SU-DHL-6 (cell line): ENCODE data around the gene SYT9.

ENCODE experiments used
- H2AFZ ChIP-seq: fragments of 200-600 bp; sonication (generic); 2 replicates; pipeline ENCODE4 v1.6.1; 2014; ENCODE audit warnings: low read depth, mild to moderate bottlenecking, moderate library complexity, mixed read lengths, antibody characterized with exemption, low read length; ENCODE audit not compliant: severe bottlenecking
- H3F3A ChIP-seq: fragments of 200-600 bp; shearing (Covaris generic); 2 replicates; pipeline ENCODE4 v1.6.0; 2016; ENCODE audit warnings: antibody characterized with exemption, mild to moderate bottlenecking; ENCODE audit not compliant: insufficient read depth
- H3K27ac ChIP-seq: fragments of 200-600 bp; sonication (generic); 2 replicates; pipeline ENCODE4 v1.5.1; 2016; ENCODE audit warnings: low read depth, mild to moderate bottlenecking, low read length, moderate library complexity, mixed read lengths
- H3K27me3 ChIP-seq: fragments of 200-600 bp; sonication (generic), shearing (Covaris generic); 2 replicates; pipeline ENCODE4 v1.6.0; 2014; ENCODE audit warnings: mild to moderate bottlenecking, low read length
- H3K36me3 ChIP-seq: fragments of 200-600 bp; sonication (generic); 2 replicates; pipeline ENCODE4 v1.6.1; 2014; ENCODE audit warnings: mild to moderate bottlenecking, low read length, mixed read lengths
- H3K4me2 ChIP-seq: fragments of 300-600, 200-600 bp; shearing (Covaris generic), sonication (generic); 2 replicates; pipeline ENCODE4 v1.6.0; 2014; ENCODE audit warnings: low read length, low read depth, mild to moderate bottlenecking; ENCODE audit not compliant: poor library complexity, severe bottlenecking
- H3K4me3 ChIP-seq: fragments of 200-600 bp; sonication (generic); 2 replicates; pipeline ENCODE4 v1.5.1; 2014; ENCODE audit warnings: antibody characterized with exemption, low read length, mild to moderate bottlenecking, mixed read lengths; ENCODE audit not compliant: insufficient read depth, poor library complexity, severe bottlenecking
- H3K79me2 ChIP-seq: fragments of 200-600 bp; sonication (generic); 2 replicates; pipeline ENCODE4 v1.6.1; 2014; ENCODE audit warnings: mild to moderate bottlenecking, low read length, moderate library complexity; ENCODE audit not compliant: insufficient read depth
- H3K9ac ChIP-seq: fragments of 200-600 bp; sonication (generic); 2 replicates; pipeline ENCODE4 v1.7.0; 2014; ENCODE audit warnings: mild to moderate bottlenecking, low read length
- H3K9me2 ChIP-seq: fragments of 200-600 bp; sonication (generic); replicated peaks from 2 replicates; pipeline ENCODE4 v1.6.1; 2014; ENCODE audit warnings: low read length; ENCODE audit not compliant: insufficient read depth
- H3K9me3 ChIP-seq: fragments of 200-600 bp; sonication (generic); 2 replicates; pipeline ENCODE4 v1.6.1; 2014; ENCODE audit warnings: low read length, mixed read lengths; ENCODE audit not compliant: insufficient read depth
- H4K20me1 ChIP-seq: fragments of 200-600 bp; sonication (generic); 2 replicates; pipeline ENCODE4 v1.6.1; 2014; ENCODE audit warnings: low read depth, mild to moderate bottlenecking, antibody characterized with exemption, low read length, moderate library complexity, mixed read lengths
- EZH2phosphoT487 ChIP-seq: fragments of 200-600 bp; sonication (generic), shearing (Covaris generic); conservative IDR thresholded peaks from 2 replicates; pipeline ENCODE4 v1.6.1; 2018; ENCODE audit warnings: mild to moderate bottlenecking, antibody characterized with exemption, low read length, moderate library complexity, mixed read lengths
- TF ChIP-seq, protein P1 (sequence below): fragments of 200-600 bp; sonication (generic); IDR thresholded peaks from one replicate; pipeline ENCODE4 v1.5.1; 2017; ENCODE audit warnings: antibody characterized with exemption, mild to moderate bottlenecking, low read length, moderate library complexity; ENCODE audit not compliant: insufficient read depth, poor library complexity, severe bottlenecking

Gene SYT9

DNA sequence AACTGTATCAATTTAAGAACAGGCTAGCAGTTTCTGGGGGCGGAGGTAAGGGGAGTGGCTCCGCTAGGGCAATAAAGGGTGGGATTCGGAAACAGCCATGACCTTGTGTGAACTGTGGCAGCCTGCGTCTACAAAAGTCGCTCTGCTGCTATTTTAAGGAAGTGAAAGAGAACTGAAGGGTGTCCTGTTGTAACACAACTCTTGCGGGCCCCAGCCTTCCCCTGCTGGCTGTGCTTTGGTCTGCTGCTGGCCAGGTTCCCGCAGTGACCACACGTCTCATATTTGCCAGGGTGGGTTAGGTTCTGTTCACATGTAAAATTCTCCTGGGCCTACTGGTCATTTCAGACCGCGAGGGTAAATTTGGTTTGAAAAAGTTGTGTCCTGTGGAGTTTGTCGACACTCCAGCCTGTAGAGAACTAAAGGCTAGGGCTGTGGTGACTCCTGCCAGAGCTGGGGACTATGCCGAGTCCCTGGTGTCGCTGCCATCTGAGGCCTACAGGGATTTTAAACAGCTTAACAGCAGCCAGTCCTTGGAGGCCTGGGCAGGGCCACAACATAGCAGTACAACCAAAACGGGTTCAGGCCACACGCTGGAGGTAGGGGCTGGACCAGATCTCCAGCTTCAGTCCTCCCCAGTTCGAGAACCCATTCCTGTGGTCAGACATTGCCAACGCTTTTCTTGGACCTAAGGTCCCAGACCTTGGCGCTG lies 261.0 kb downstream of the SYT9 start:
- no peaks in the 10 kb centered on the region for H3K9me2 ChIP-seq
- H3K79me2 ChIP-seq: no peaks in the 10 kb centered on the region
- no peaks in the 10 kb centered on the region for H3K36me3 ChIP-seq
- peaks cover 11% of the 10 kb centered on the region for H3F3A ChIP-seq
- peak overlapping the region; percentile 82 for H2AFZ ChIP-seq
- peak overlapping the region; percentile 79 for H3K27ac ChIP-seq
- no peaks in the 10 kb centered on the region for H4K20me1 ChIP-seq
- no peak for TF ChIP-seq EZH2phosphoT487
- TF ChIP-seq, protein P1, sequence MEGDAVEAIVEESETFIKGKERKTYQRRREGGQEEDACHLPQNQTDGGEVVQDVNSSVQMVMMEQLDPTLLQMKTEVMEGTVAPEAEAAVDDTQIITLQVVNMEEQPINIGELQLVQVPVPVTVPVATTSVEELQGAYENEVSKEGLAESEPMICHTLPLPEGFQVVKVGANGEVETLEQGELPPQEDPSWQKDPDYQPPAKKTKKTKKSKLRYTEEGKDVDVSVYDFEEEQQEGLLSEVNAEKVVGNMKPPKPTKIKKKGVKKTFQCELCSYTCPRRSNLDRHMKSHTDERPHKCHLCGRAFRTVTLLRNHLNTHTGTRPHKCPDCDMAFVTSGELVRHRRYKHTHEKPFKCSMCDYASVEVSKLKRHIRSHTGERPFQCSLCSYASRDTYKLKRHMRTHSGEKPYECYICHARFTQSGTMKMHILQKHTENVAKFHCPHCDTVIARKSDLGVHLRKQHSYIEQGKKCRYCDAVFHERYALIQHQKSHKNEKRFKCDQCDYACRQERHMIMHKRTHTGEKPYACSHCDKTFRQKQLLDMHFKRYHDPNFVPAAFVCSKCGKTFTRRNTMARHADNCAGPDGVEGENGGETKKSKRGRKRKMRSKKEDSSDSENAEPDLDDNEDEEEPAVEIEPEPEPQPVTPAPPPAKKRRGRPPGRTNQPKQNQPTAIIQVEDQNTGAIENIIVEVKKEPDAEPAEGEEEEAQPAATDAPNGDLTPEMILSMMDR: no peak
- H3K9me3 ChIP-seq: no peaks in the 10 kb centered on the region
- no peaks in the 10 kb centered on the region for H3K27me3 ChIP-seq
- peak overlapping the region; percentile 79 for H3K4me2 ChIP-seq
- H3K4me3 ChIP-seq: peak overlapping the region; percentile 70
- H3K9ac ChIP-seq: peak overlapping the region; percentile 64

DNA sequence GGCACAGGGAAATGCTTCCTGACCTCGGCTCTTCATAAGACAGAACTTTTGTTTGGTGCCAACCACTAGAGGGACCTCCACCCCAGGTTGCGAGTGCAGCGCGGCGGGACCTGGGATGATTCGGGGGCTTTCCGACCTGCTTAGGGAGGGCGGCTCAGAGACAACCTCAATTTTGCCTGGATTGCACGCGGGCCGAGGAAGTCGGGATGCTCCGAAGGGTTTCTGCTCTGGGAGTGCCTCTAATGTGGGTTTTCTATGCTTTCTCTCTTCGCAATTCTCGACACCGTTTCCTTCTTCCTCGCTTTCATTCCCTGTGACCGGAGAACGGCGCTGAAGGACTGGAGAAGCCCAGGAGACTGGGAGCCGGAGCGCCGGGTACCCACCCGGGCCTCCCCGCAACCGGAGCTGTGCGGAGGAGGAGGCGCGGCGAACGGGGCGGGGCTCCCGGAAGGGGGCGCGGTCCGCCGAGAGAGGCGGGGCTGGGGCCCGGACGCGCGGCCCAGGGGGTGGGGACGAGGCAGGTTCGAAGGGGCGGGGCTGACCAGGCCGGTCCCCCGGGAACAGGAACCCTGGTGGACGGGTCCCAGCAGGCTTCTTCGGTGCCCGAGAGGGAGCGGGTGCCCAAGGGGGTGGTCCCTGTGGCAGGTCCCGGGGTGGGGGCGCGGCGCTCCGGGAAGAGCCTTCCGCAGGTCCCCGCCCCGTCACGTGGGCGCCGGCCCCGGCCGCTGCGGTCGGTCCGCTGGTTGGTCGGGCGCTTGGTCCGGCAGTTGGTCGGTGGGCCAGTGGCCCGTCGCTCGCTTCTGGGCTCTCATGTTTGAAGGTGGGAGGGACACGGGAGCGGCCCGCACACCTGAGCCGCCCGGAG lies 261.8 kb downstream of the SYT9 start, which contains the start of gene PPFIBP2:
Gene PPFIBP2 (plus strand): TSS at position 766 of the 865 bp plus-strand sequence. CDS start 35,477 bp downstream, outside the sequence.
- no peaks in the 10 kb centered on the region for H3K9me3 ChIP-seq
- H2AFZ ChIP-seq: peak within 1 kb of the TSS; percentile 82
- peak within 1 kb of the TSS; percentile 79 for H3K4me2 ChIP-seq
- peaks cover 11% of the 10 kb centered on the region for H3F3A ChIP-seq
- no peaks in the 10 kb centered on the region for H3K9me2 ChIP-seq
- no peaks in the 10 kb centered on the region for H3K27me3 ChIP-seq
- H3K27ac ChIP-seq: peak within 1 kb of the TSS; percentile 79
- H3K36me3 ChIP-seq: no peaks in the 10 kb centered on the region
- H3K9ac ChIP-seq: peak within 1 kb of the TSS; percentile 64
- no peaks in the 10 kb centered on the region for H4K20me1 ChIP-seq
- TF ChIP-seq, protein P1: peak; percentile 86
- TF ChIP-seq EZH2phosphoT487: no peak
- H3K4me3 ChIP-seq: peak within 1 kb of the TSS; percentile 70
- no peaks in the 10 kb centered on the region for H3K79me2 ChIP-seq

DNA sequence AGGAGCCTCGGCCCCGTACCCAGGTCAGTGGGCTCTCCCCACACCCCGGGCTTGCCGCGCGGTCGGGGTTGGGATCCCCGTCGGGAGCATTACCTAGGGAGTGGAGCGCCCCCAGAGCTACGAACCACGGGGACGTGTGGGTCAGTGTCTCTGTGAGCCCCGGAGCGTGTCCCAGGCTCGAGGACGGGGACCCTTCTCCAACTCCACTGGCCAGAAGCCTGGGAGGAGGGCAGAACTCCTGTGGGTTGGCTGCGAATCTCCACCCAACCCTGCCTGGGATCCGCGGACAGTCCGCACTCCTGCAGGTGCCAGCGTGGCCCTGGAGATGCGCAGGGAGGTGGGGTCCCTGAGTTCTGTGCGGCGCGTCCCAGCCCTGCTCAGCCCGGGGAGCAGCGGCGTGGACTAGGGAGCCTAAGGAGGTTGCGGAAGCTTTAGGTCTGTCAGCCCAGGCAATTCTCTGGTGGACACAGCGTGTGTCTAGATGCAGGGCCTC lies 262.4 kb downstream of the SYT9 start:
- H3K27me3 ChIP-seq: no peaks in the 10 kb centered on the region
- H4K20me1 ChIP-seq: no peaks in the 10 kb centered on the region
- H3F3A ChIP-seq: peaks cover 11% of the 10 kb centered on the region
- H2AFZ ChIP-seq: peak overlapping the region; percentile 82
- TF ChIP-seq, protein P1: no peak
- TF ChIP-seq EZH2phosphoT487: no peak
- H3K27ac ChIP-seq: no peak overlapping the region
- no peaks in the 10 kb centered on the region for H3K36me3 ChIP-seq
- H3K9ac ChIP-seq: peak overlapping the region; percentile 64
- peak overlapping the region; percentile 70 for H3K4me3 ChIP-seq
- no peaks in the 10 kb centered on the region for H3K9me3 ChIP-seq
- peak overlapping the region; percentile 79 for H3K4me2 ChIP-seq
- H3K79me2 ChIP-seq: no peaks in the 10 kb centered on the region
- no peaks in the 10 kb centered on the region for H3K9me2 ChIP-seq
